BLaER1 treated with 17β-estradiol and CSF1 and Interleukin-3, amounts not matched to agents 10 nM and 100 nM (cell line): ENCODE measurements around the gene MYBPHL.

Experiments used
- H3K27ac ChIP-seq, 11 experiments: shearing (Covaris generic); formaldehyde crosslinking; 2 replicates each; pipeline ENCODE4 v1.8.1; 2022
- H3K27me3 ChIP-seq, 11 experiments: shearing (Covaris generic); formaldehyde crosslinking; 2 replicates each; pipeline ENCODE4 v1.8.1; 2022
- H3K36me3 ChIP-seq, 11 experiments: shearing (Covaris generic); formaldehyde crosslinking; 2 replicates each; pipeline ENCODE4 v1.8.1; 2022
- H3K4me1 ChIP-seq, 10 experiments: shearing (Covaris generic); formaldehyde crosslinking; 2 replicates each; pipeline ENCODE4 v1.8.1; 2022
- H3K4me2 ChIP-seq, 11 experiments: shearing (Covaris generic); formaldehyde crosslinking; 2 replicates each; pipeline ENCODE4 v1.8.1; 2022
- H3K4me3 ChIP-seq, 10 experiments: shearing (Covaris generic); formaldehyde crosslinking; 2 replicates each; pipeline ENCODE4 v1.8.1; 2022
- H3K9ac ChIP-seq, 11 experiments: shearing (Covaris generic); formaldehyde crosslinking; 2 replicates each; pipeline ENCODE4 v1.8.1; 2022
- H3K9me3 ChIP-seq, 11 experiments: shearing (Covaris generic); formaldehyde crosslinking; replicated peaks in 1 of 11; 2 replicates each; pipeline ENCODE4 v1.8.1; 2022
- H4K20me1 ChIP-seq, 11 experiments: shearing (Covaris generic); formaldehyde crosslinking; 2 replicates each; pipeline ENCODE4 v1.8.1; 2022
- Cebpa-rat ChIP-seq, 11 experiments: shearing (Covaris generic); IDR thresholded peaks; 2 replicates each; pipeline ENCODE4 v1.8.1; 2022

MYBPHL gene

GRCh38 chr1:109249654-109250401, 57.0 kb downstream of the MYBPHL start:
- H3K27ac ChIP-seq = peak overlapping the region in 10 of 11 experiments; percentile 28 to 60 (median 48); a peak in 18 of 22 replicates
- H3K36me3 ChIP-seq = no peaks in the 10 kb centered on the region
- H3K9ac ChIP-seq = peak overlapping the region; percentile 70 to 83 (median 79)
- H3K27me3 ChIP-seq = peaks cover 0 to 17% (median 7%) of the 10 kb centered on the region in 11 experiments; a peak in 8 of 22 replicates
- H3K4me2 ChIP-seq = peak overlapping the region; percentile 92 to 100 (median 99)
- TF ChIP-seq Cebpa-rat (IDR thresholded peaks at IDR 0.05) = no peak
- H3K4me3 ChIP-seq = peak overlapping the region; percentile 76 to 88 (median 82)
- H4K20me1 ChIP-seq = peaks cover 0 to 9% (median 0%) of the 10 kb centered on the region in 11 experiments; a peak in 5 of 22 replicates
- no peaks in the 10 kb centered on the region; a peak in 1 of 22 replicates for H3K9me3 ChIP-seq
- H3K4me1 ChIP-seq = peaks cover 29 to 67% (median 60%) of the 10 kb centered on the region in 10 experiments

GRCh38 chr1:109248797-109249629, 57.8 kb downstream of the MYBPHL start, which contains the start of gene CELSR2:
Gene CELSR2 (plus strand): TSS chr1:109249539. CDS start chr1:109250080, 541 bp downstream.
- Histone ChIP-seq H3K9me3 (no peaks in the 10 kb centered on the region; a peak in 1 of 22 replicates), H4K20me1 (peaks cover 0 to 9% (median 0%) of the 10 kb centered on the region in 11 experiments; a peak in 5 of 22 replicates), H3K4me2 (peak within 1 kb of the TSS; percentile 92 to 100 (median 99)), H3K4me3 (peak within 1 kb of the TSS; percentile 76 to 88 (median 82)), H3K36me3 (no peaks in the 10 kb centered on the region), H3K27me3 (peaks cover 0 to 17% (median 7%) of the 10 kb centered on the region in 11 experiments; a peak in 8 of 22 replicates), H3K9ac (peak within 1 kb of the TSS; percentile 70 to 83 (median 79)), H3K4me1 (peaks cover 21 to 59% (median 52%) of the 10 kb centered on the region in 10 experiments), H3K27ac (peak within 1 kb of the TSS in 10 of 11 experiments; percentile 28 to 60 (median 48); a peak in 18 of 22 replicates)
- TF ChIP-seq Cebpa-rat (IDR thresholded peaks at IDR 0.05) = no peak

- TF ChIP-seq Cebpa-rat (IDR thresholded peaks at IDR 0.05) = no peak
- H3K27ac ChIP-seq = no peak overlapping the region
- no peak overlapping the region for H3K4me3 ChIP-seq
- H3K9me3 ChIP-seq = no peaks in the 10 kb centered on the region; a peak in 1 of 22 replicates
- no peak overlapping the region for H3K9ac ChIP-seq
- H3K27me3 ChIP-seq = peaks cover 0 to 17% (median 7%) of the 10 kb centered on the region in 11 experiments; a peak in 8 of 22 replicates
- H4K20me1 ChIP-seq = peaks cover 0 to 9% (median 0%) of the 10 kb centered on the region in 11 experiments; a peak in 5 of 22 replicates
- peak overlapping the region in 10 of 11 experiments; percentile 92 to 100 (median 99); a peak in 11 of 22 replicates for H3K4me2 ChIP-seq
- H3K4me1 ChIP-seq = peaks cover 15 to 53% (median 46%) of the 10 kb centered on the region in 10 experiments
- no peaks in the 10 kb centered on the region for H3K36me3 ChIP-seq
Measured at GRCh38 chr1:109248444-109248796, 58.4 kb downstream of the MYBPHL start.

GRCh38 chr1:109247401-109248365, 59.1 kb downstream of the MYBPHL start:
- peaks cover 13 to 46% (median 39%) of the 10 kb centered on the region in 10 experiments; a peak in 18 of 20 replicates for H3K4me1 ChIP-seq
- H3K27ac ChIP-seq = no peak overlapping the region
- no peaks in the 10 kb centered on the region for H3K36me3 ChIP-seq
- H3K4me3 ChIP-seq = no peak overlapping the region
- H3K9me3 ChIP-seq = no peaks in the 10 kb centered on the region; a peak in 1 of 22 replicates
- peak overlapping the region in 9 of 11 experiments; percentile 7 to 99 (median 71); a peak in 16 of 22 replicates for H3K4me2 ChIP-seq
- no peak for TF ChIP-seq Cebpa-rat (IDR thresholded peaks at IDR 0.05)
- H3K9ac ChIP-seq = 0 out of 22 replicates have a peak overlapping the region, but pooled peaks of 1 of the 11 experiments have one; percentile 1
- peaks cover 0 to 9% (median 0%) of the 10 kb centered on the region in 11 experiments; a peak in 5 of 22 replicates for H4K20me1 ChIP-seq
- H3K27me3 ChIP-seq = peaks cover 0 to 17% (median 7%) of the 10 kb centered on the region in 11 experiments; a peak in 8 of 22 replicates

DNA sequence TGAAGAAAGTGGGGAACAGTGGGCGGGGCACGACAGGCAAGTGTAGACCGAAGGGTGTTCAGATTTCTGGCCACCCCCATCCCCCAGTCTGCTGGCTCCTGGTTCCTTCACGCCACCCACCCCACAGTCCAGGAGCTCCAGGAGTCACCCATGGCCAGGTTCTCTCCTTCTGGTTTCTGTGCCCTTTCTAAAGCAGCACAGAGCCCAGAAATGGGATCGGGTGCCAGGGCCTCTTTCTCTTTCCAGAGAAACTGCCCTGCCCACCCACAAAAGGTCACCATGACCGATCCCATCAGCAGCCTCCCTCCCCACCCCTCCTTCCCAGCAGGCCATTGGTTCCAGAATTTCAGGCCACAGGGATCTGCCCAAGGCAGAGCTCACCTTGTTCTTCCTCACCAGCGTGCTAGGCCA, 60.7 kb downstream of the MYBPHL start:
- H3K9ac ChIP-seq = no peak overlapping the region
- no peak for TF ChIP-seq Cebpa-rat (IDR thresholded peaks at IDR 0.05)

DNA sequence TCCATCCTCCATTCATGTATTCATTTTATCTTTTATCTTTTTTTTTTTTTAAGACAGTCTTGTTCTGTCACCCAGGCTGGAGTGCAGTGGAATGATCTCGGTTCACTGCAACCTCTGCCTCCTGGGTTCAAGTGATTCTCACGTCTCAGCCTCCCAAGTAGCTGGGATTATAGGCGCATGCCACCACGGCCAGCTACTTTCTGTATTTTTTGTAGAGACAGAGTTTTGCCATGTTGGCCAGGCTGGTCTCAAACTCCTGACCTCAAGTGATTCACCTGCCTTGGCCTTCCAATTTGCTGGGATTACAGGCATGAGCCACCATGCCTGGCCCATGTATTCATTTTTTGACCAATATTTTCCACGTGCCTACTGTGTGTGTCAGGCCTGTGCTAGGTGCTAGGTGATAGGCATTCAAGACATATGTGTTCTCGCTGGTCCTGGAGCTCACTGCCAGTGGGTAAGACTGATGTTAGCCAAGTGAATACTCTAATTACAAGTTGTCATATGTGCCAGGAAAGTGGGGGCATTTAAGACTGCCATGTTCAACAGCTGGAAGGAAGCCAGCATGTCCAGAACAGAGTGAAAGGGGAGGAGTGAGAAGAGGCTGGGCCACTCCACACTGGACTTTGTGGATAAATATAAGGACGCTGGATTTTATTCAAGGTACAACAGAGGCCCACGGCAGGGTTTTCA, 62.8 kb downstream of the MYBPHL start:
- H3K4me3 ChIP-seq = no peak overlapping the region
- no peak for TF ChIP-seq Cebpa-rat (IDR thresholded peaks at IDR 0.05)
- no peak overlapping the region for H3K27ac ChIP-seq
- H3K9ac ChIP-seq = no peak overlapping the region
- no peaks in the 10 kb centered on the region for H3K9me3 ChIP-seq
- H4K20me1 ChIP-seq = peaks cover 0 to 34% (median 18%) of the 10 kb centered on the region in 11 experiments; a peak in 15 of 22 replicates
- peaks cover 3 to 12% (median 9%) of the 10 kb centered on the region in 11 experiments; a peak in 21 of 22 replicates for H3K36me3 ChIP-seq
- H3K27me3 ChIP-seq = peaks cover 0 to 12% (median 0%) of the 10 kb centered on the region in 11 experiments; a peak in 5 of 22 replicates
- H3K4me2 ChIP-seq = no peak overlapping the region
- H3K4me1 ChIP-seq = peaks cover 10 to 36% (median 27%) of the 10 kb centered on the region in 10 experiments; a peak in 18 of 20 replicates

More for the DNA sequence above, 60.7 kb downstream of the MYBPHL start:
- H3K36me3 ChIP-seq = no peaks in the 10 kb centered on the region
- H3K4me1 ChIP-seq = peaks cover 16 to 46% (median 39%) of the 10 kb centered on the region in 10 experiments; a peak in 18 of 20 replicates
- peak overlapping the region in 5 of 11 experiments; percentile 53 to 98 (median 71); a peak in 7 of 22 replicates for H3K4me2 ChIP-seq
- peaks cover 0 to 21% (median 10%) of the 10 kb centered on the region in 11 experiments; a peak in 10 of 22 replicates for H3K27me3 ChIP-seq
- H3K4me3 ChIP-seq = no peak overlapping the region
- H4K20me1 ChIP-seq = peaks cover 0 to 16% (median 2%) of the 10 kb centered on the region in 11 experiments; a peak in 9 of 22 replicates
- no peak overlapping the region for H3K27ac ChIP-seq
- no peaks in the 10 kb centered on the region; a peak in 1 of 22 replicates for H3K9me3 ChIP-seq

GRCh38 chr1:109243221-109243620, 63.6 kb downstream of the MYBPHL start:
- no peak overlapping the region for H3K27ac ChIP-seq
- H3K4me1 ChIP-seq = peaks cover 7 to 30% (median 20%) of the 10 kb centered on the region in 10 experiments; a peak in 16 of 20 replicates
- no peak for TF ChIP-seq Cebpa-rat (IDR thresholded peaks at IDR 0.05)
- no peak overlapping the region for H3K9ac ChIP-seq
- H4K20me1 ChIP-seq = peaks cover under 1 to 42% (median 26%) of the 10 kb centered on the region in 11 experiments; a peak in 15 of 22 replicates
- H3K4me2 ChIP-seq = no peak overlapping the region
- H3K36me3 ChIP-seq = peaks cover 11 to 20% (median 17%) of the 10 kb centered on the region in 11 experiments
- no peaks in the 10 kb centered on the region for H3K9me3 ChIP-seq
- no peak overlapping the region for H3K4me3 ChIP-seq
- H3K27me3 ChIP-seq = peaks cover 0 to 12% (median 0%) of the 10 kb centered on the region in 11 experiments; a peak in 5 of 22 replicates
